GM23338 (cell line): ENCODE data around the gene CSRNP3.

Source experiments
- EZH2 ChIP-seq: fragments of 200-600 bp; sonication (generic); IDR thresholded peaks from one replicate; pipeline ENCODE4 v1.8.0; 2017; ENCODE audit warnings: antibody characterized with exemption, mild to moderate bottlenecking, low read depth; ENCODE audit not compliant: unreplicated experiment
- EZH2phosphoT487 ChIP-seq: fragments of 200-600 bp; sonication (generic); IDR thresholded peaks from one replicate; pipeline ENCODE4 v1.8.1; 2018; ENCODE audit warnings: antibody characterized with exemption; ENCODE audit not compliant: unreplicated experiment
- POLR2AphosphoS5 ChIP-seq: IDR thresholded peaks from 2 replicates; pipeline ENCODE4 v1.6.1; 2016; ENCODE audit warnings: antibody characterized with exemption, low read depth
- REST ChIP-seq: IDR thresholded peaks from one replicate; pipeline ENCODE4 v1.6.1; 2018; ENCODE audit warnings: antibody characterized with exemption; ENCODE audit not compliant: unreplicated experiment
- STAT1 ChIP-seq: IDR thresholded peaks from one replicate; pipeline ENCODE4 v1.6.1; 2016; ENCODE audit warnings: antibody characterized with exemption; ENCODE audit not compliant: unreplicated experiment
- ZNF462 ChIP-seq: fragments of 250-450 bp; sonication (Bioruptor Pico); IDR thresholded peaks from 2 replicates; pipeline ENCODE4 v1.5.0; 2020; ENCODE audit warnings: mild to moderate bottlenecking, moderate library complexity
- TF ChIP-seq, protein P1 (sequence below), 2 experiments: fragments of 200-600 bp in 1 of 2; sonication (generic) in 1 of 2; conservative IDR thresholded peaks; 2 replicates each; pipeline versions ENCODE4 v1.5.1 to v1.6.1; 2016 to 2017; ENCODE audit warnings: antibody characterized with exemption in 2 of 2, low read depth in 2 of 2, mild to moderate bottlenecking in 2 of 2, moderate library complexity in 1 of 2

GRCh38 chr2:165467921-165468320, 1.6 kb upstream of the CSRNP3 start:
- TF ChIP-seq, protein P1, sequence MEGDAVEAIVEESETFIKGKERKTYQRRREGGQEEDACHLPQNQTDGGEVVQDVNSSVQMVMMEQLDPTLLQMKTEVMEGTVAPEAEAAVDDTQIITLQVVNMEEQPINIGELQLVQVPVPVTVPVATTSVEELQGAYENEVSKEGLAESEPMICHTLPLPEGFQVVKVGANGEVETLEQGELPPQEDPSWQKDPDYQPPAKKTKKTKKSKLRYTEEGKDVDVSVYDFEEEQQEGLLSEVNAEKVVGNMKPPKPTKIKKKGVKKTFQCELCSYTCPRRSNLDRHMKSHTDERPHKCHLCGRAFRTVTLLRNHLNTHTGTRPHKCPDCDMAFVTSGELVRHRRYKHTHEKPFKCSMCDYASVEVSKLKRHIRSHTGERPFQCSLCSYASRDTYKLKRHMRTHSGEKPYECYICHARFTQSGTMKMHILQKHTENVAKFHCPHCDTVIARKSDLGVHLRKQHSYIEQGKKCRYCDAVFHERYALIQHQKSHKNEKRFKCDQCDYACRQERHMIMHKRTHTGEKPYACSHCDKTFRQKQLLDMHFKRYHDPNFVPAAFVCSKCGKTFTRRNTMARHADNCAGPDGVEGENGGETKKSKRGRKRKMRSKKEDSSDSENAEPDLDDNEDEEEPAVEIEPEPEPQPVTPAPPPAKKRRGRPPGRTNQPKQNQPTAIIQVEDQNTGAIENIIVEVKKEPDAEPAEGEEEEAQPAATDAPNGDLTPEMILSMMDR (conservative IDR thresholded peaks at IDR 0.05; ENCODE audit: low read depth in 2 of 2) = peak in 1 of 2 experiments; percentile 32; a peak in 1 of 4 replicates
- TF ChIP-seq EZH2 = no peak
- TF ChIP-seq REST = no peak
- no peak for TF ChIP-seq POLR2AphosphoS5
- TF ChIP-seq EZH2phosphoT487 = no peak
- TF ChIP-seq STAT1 = no peak
- TF ChIP-seq ZNF462 (CRISPR knock-in tag) = no peak
